Esophagus muscularis mucosa (tissue), 4 donors: ENCODE data around the gene TMEM100. TPM values are rescaled to one million over a fixed set of nuclear protein-coding genes. Genes with fewer than 3 reads are reported as not detected.

Experiments used
- DNase-seq: peaks from one replicate; pipeline ENCODE4 v3.0.0-alpha.2; 2017; ENCODE audit errors: extremely low spot score
- H3K27ac ChIP-seq, 4 donors: fragments of 200-600 bp; sonication (generic); replicated peaks in 1 of 4; 1 replicate in 3 of 4; 2 replicates in 1 of 4; pipeline ENCODE4 v1.5.1; 2016 to 2019; ENCODE audit warnings: mild to moderate bottlenecking in 1 of 4
- H3K27me3 ChIP-seq, 4 donors: fragments of 200-600 bp; sonication (generic); one replicate each; pipeline versions ENCODE4 v1.5.1 to v1.6.0; 2016 to 2019
- H3K36me3 ChIP-seq, 4 donors: fragments of 200-600 bp; sonication (generic); one replicate each; pipeline ENCODE4 v1.5.1; 2016 to 2019
- H3K4me1 ChIP-seq, 4 donors: fragments of 200-600 bp; sonication (generic); one replicate each; pipeline ENCODE4 v1.5.1; 2016 to 2019
- H3K4me3 ChIP-seq, 4 donors: fragments of 200-600 bp; sonication (generic); 1 replicate in 2 of 4; 2 replicates in 2 of 4; pipeline ENCODE4 v1.5.1; 2016 to 2019; ENCODE audit warnings: mild to moderate bottlenecking in 4 of 4, moderate library complexity in 1 of 4
- H3K9me3 ChIP-seq, 4 donors: fragments of 200-600 bp; sonication (generic); 1 replicate in 3 of 4; 2 replicates in 1 of 4; pipeline ENCODE4 v1.5.1; 2016 to 2019
- CTCF ChIP-seq, 3 experiments: fragments of 200-600 bp in 2 of 3; fragments of 450-650 bp in 1 of 3; sonication (generic) in 2 of 3; IDR thresholded peaks; one replicate each; pipeline ENCODE4 v1.5.1; 2017 to 2019; ENCODE audit warnings: antibody characterized with exemption in 3 of 3, mild to moderate bottlenecking in 2 of 3, moderate library complexity in 1 of 3
- EP300 ChIP-seq: sonication (generic); formaldehyde crosslinking; IDR thresholded peaks from one replicate; pipeline ENCODE4 v1.6.1; 2017; ENCODE audit warnings: antibody characterized with exemption
- POLR2A ChIP-seq: fragments of 450-650 bp; IDR thresholded peaks from one replicate; pipeline ENCODE4 v1.6.1; 2017; ENCODE audit warnings: antibody characterized with exemption, moderate library complexity, mild to moderate bottlenecking, low read depth
- POLR2AphosphoS5 ChIP-seq, 2 donors: sonication (generic); formaldehyde crosslinking; IDR thresholded peaks; one replicate each; pipeline ENCODE4 v1.6.1; 2017; ENCODE audit warnings: antibody characterized with exemption in 2 of 2
- WGBS: methylation state at CpG from one replicate; pipeline ENCODE4 v1.1.5; 2018; 5-methylcytosine and 5-hydroxymethylcytosine counted together
- intact Hi-C: fragments of 100-400 bp; cut with DNase I; formaldehyde crosslinking; loops from one replicate; pipeline ENCODE4 v1.15.1; 2023
- total RNA-seq, 4 donors: library from RNA; depleted of rRNA; stranded (reverse); fragments of >200 nt; gene quantifications; one replicate each; pipeline versions ENCODE4 v1.1.0 to v1.2.1, GENCODE V29; 2016

TMEM100 gene
- total RNA-seq, 4 donors from 2014 or later: 4.2 to 9.6 (median 9.5) TPM

GRCh38 chr17:55741356-55741700 is 18.7 kb upstream of the TMEM100 start:
- Histone ChIP-seq H3K27me3 (no peaks in the 10 kb centered on the region), H3K36me3 (no peaks in the 10 kb centered on the region), H3K9me3 (no peaks in the 10 kb centered on the region), H3K4me3 (no peak overlapping the region), H3K27ac (no peak overlapping the region), H3K4me1 (no peaks in the 10 kb centered on the region)
- intact Hi-C loops: no loop called here
- TF ChIP-seq EP300 (no peak), POLR2AphosphoS5 (IDR thresholded peaks at IDR 0.05) (no peak), POLR2A (no peak), CTCF (IDR thresholded peaks at IDR 0.05) (no peak)
- 92% methylated on average over 3 of the region's 3 CpGs for WGBS
- no peak for DNase-seq

GRCh38 chr17:55740511-55741355 is 18.1 kb upstream of the TMEM100 start:
- Histone ChIP-seq H3K27me3 (no peaks in the 10 kb centered on the region), H3K9me3 (no peaks in the 10 kb centered on the region), H3K4me3 (no peak overlapping the region), H3K4me1 (peaks cover 0 to 3% (median 0%) of the 10 kb centered on the region in 4 donors), H3K27ac (no peak overlapping the region), H3K36me3 (no peaks in the 10 kb centered on the region)
- TF ChIP-seq POLR2A (no peak), EP300 (no peak), POLR2AphosphoS5 (IDR thresholded peaks at IDR 0.05) (no peak), CTCF (IDR thresholded peaks at IDR 0.05) (no peak)
- 88% methylated on average over 10 of the region's 10 CpGs for WGBS
- DNase-seq: no peak
- intact Hi-C loops: no loop called here

GRCh38 chr17:55737976-55738501 is 15.4 kb upstream of the TMEM100 start:
- Histone ChIP-seq H3K36me3 (no peaks in the 10 kb centered on the region), H3K4me1 (peaks cover 3 to 20% (median 12%) of the 10 kb centered on the region in 4 donors), H3K27me3 (no peaks in the 10 kb centered on the region), H3K27ac (no peak overlapping the region), H3K4me3 (no peak overlapping the region), H3K9me3 (no peaks in the 10 kb centered on the region)
- DNase-seq: no peak
- 87% methylated on average over 3 of the region's 4 CpGs for WGBS
- TF ChIP-seq EP300: no peak
- TF ChIP-seq POLR2AphosphoS5 (IDR thresholded peaks at IDR 0.05): no peak
- TF ChIP-seq POLR2A: no peak
- TF ChIP-seq CTCF (IDR thresholded peaks at IDR 0.05): no peak
- intact Hi-C loops: no loop called here

- no peaks in the 10 kb centered on the region for H3K9me3 ChIP-seq
- H3K4me1 ChIP-seq: peaks cover 21 to 41% (median 33%) of the 10 kb centered on the region in 4 donors
- H3K36me3 ChIP-seq: no peaks in the 10 kb centered on the region
- intact Hi-C loops: no loop called here
- no peaks in the 10 kb centered on the region for H3K27me3 ChIP-seq
- WGBS: 36% methylated on average over 5 of the region's 5 CpGs
- H3K27ac ChIP-seq: no peak overlapping the region
- no peak for DNase-seq
- H3K4me3 ChIP-seq: no peak overlapping the region
- no peak for TF ChIP-seq POLR2A
- no peak for TF ChIP-seq EP300
- TF ChIP-seq CTCF (IDR thresholded peaks at IDR 0.05): peak; percentile 54 to 75 (median 63)
- TF ChIP-seq POLR2AphosphoS5 (IDR thresholded peaks at IDR 0.05): no peak
Measured at GRCh38 chr17:55735731-55736405, 13.2 kb upstream of the TMEM100 start.
